GM23338 (cell line): ENCODE results near the gene RIC3. TPM values are rescaled to one million over a fixed set of nuclear protein-coding genes. Genes with fewer than 3 reads are reported as not detected.

ENCODE experiments used
- ATAC-seq: fragments of 200-7000 bp; cut with Tn5 transposase; 3 replicates; pipeline ENCODE4 v1.9.1; 2020
- DNase-seq: peaks from one replicate; pipeline ENCODE4 v3.0.0-alpha.2; 2015; ENCODE audit warnings: low spot score
- H2AFZ ChIP-seq: fragments of 200-600 bp; sonication (generic); 2 replicates; pipeline ENCODE4 v1.8.0; 2016; ENCODE audit warnings: antibody characterized with exemption, mild to moderate bottlenecking, moderate library complexity
- H3F3A ChIP-seq: fragments of 200-600 bp; sonication (generic); replicated peaks from 2 replicates; pipeline ENCODE4 v1.8.0; 2017; ENCODE audit warnings: antibody characterized with exemption, mixed run types, low read depth
- H3K27ac ChIP-seq: fragments of 200-600 bp; sonication (generic); 2 replicates; pipeline ENCODE4 v1.6.1; 2016; ENCODE audit warnings: low read depth
- H3K27me3 ChIP-seq: fragments of 200-600 bp; sonication (generic); 2 replicates; pipeline ENCODE4 v1.8.0; 2016; ENCODE audit warnings: mild to moderate bottlenecking, mixed run types, moderate library complexity; ENCODE audit not compliant: insufficient read depth
- H3K36me3 ChIP-seq: fragments of 200-600 bp; sonication (generic); 2 replicates; pipeline ENCODE4 v1.8.0; 2016; ENCODE audit warnings: mild to moderate bottlenecking; ENCODE audit not compliant: insufficient read depth
- H3K4me1 ChIP-seq: fragments of 200-600 bp; sonication (generic); 2 replicates; pipeline ENCODE4 v1.8.0; 2016; ENCODE audit warnings: mild to moderate bottlenecking, moderate library complexity; ENCODE audit not compliant: insufficient read depth
- H3K4me2 ChIP-seq: fragments of 200-600 bp; sonication (generic); 2 replicates; pipeline ENCODE4 v1.7.1; 2017; ENCODE audit warnings: mixed run types
- H3K4me3 ChIP-seq: fragments of 200-600 bp; sonication (generic); 2 replicates; pipeline ENCODE4 v1.6.1; 2016; ENCODE audit warnings: mixed run types
- H3K79me2 ChIP-seq: fragments of 200-600 bp; sonication (generic); replicated peaks from 2 replicates; pipeline ENCODE4 v1.8.0; 2017; ENCODE audit warnings: mild to moderate bottlenecking; ENCODE audit not compliant: insufficient read depth
- H3K9me2 ChIP-seq: fragments of 200-600 bp; sonication (generic); 2 replicates; pipeline ENCODE4 v1.8.0; 2017; ENCODE audit not compliant: insufficient read depth
- H4K20me1 ChIP-seq: fragments of 200-600 bp; sonication (generic); replicated peaks from 2 replicates; pipeline ENCODE4 v1.8.0; 2017; ENCODE audit warnings: mild to moderate bottlenecking; ENCODE audit not compliant: insufficient read depth
- H3K27ac Mint-ChIP-seq: 2 replicates; pipeline ENCODE4 v1.8.0; 2020; ENCODE audit warnings: inconsistent platforms, mild to moderate bottlenecking, moderate library complexity, mixed read lengths
- H3K27me3 Mint-ChIP-seq: 3 replicates; pipeline ENCODE4 v1.8.0; 2022; ENCODE audit warnings: low read depth, mild to moderate bottlenecking, moderate library complexity, mixed read lengths, inconsistent platforms; ENCODE audit not compliant: insufficient read depth, poor library complexity
- H3K36me3 Mint-ChIP-seq: 3 replicates; pipeline ENCODE4 v1.8.0; 2021; ENCODE audit warnings: low read depth, mild to moderate bottlenecking, inconsistent platforms, moderate library complexity, mixed read lengths
- H3K4me1 Mint-ChIP-seq: 3 replicates; pipeline ENCODE4 v1.8.0; 2020; ENCODE audit warnings: mild to moderate bottlenecking, inconsistent platforms, mixed read lengths
- H3K4me3 Mint-ChIP-seq: 3 replicates; pipeline ENCODE4 v1.8.0; 2021; ENCODE audit warnings: moderate library complexity, mild to moderate bottlenecking, inconsistent platforms, mixed read lengths
- H3K9me3 Mint-ChIP-seq: 3 replicates; pipeline ENCODE4 v1.8.0; 2020; ENCODE audit warnings: moderate library complexity, mild to moderate bottlenecking, inconsistent platforms, mixed read lengths
- CREB1 ChIP-seq: fragments of 250-450 bp; sonication (Bioruptor Pico); IDR thresholded peaks from 2 replicates; pipeline ENCODE4 v1.5.0; 2020; ENCODE audit warnings: low read depth, mild to moderate bottlenecking, moderate library complexity
- EZH2 ChIP-seq: fragments of 200-600 bp; sonication (generic); IDR thresholded peaks from one replicate; pipeline ENCODE4 v1.8.0; 2017; ENCODE audit warnings: antibody characterized with exemption, mild to moderate bottlenecking, low read depth; ENCODE audit not compliant: unreplicated experiment
- EZH2phosphoT487 ChIP-seq: fragments of 200-600 bp; sonication (generic); IDR thresholded peaks from one replicate; pipeline ENCODE4 v1.8.1; 2018; ENCODE audit warnings: antibody characterized with exemption; ENCODE audit not compliant: unreplicated experiment
- JUNB ChIP-seq: IDR thresholded peaks from one replicate; pipeline ENCODE4 v1.6.1; 2016; ENCODE audit warnings: antibody characterized with exemption; ENCODE audit not compliant: unreplicated experiment
- NANOG ChIP-seq: IDR thresholded peaks from 2 replicates; pipeline ENCODE4 v1.6.1; 2016; ENCODE audit warnings: antibody characterized with exemption, borderline replicate concordance
- POLR2AphosphoS5 ChIP-seq: IDR thresholded peaks from 2 replicates; pipeline ENCODE4 v1.6.1; 2016; ENCODE audit warnings: antibody characterized with exemption, low read depth
- STAT1 ChIP-seq: IDR thresholded peaks from one replicate; pipeline ENCODE4 v1.6.1; 2016; ENCODE audit warnings: antibody characterized with exemption; ENCODE audit not compliant: unreplicated experiment
- ZNF114 ChIP-seq: fragments of 250-450 bp; sonication (Bioruptor Pico); IDR thresholded peaks from 2 replicates; pipeline ENCODE4 v1.5.0; 2020; ENCODE audit warnings: mild to moderate bottlenecking, moderate library complexity
- ZNF331 ChIP-seq: fragments of 250-450 bp; sonication (Bioruptor Pico); IDR thresholded peaks from 2 replicates; pipeline ENCODE4 v1.5.0; 2020; ENCODE audit warnings: low read depth, mild to moderate bottlenecking, moderate library complexity
- polyA plus RNA-seq: library from polyadenylated mRNA; unstranded; fragments of >200 nt; fragmentation: Nextera tagmentation; extraction: Ambion mirVana; gene quantifications from 2 replicates; pipeline ENCODE4 v1.2.1, GENCODE V29; 2016
- total RNA-seq: library from RNA; depleted of rRNA; stranded (reverse); fragments of >200 nt; shearing (Covaris generic); gene quantifications from 2 replicates; pipeline ENCODE4 v1.2.3, GENCODE V29; 2014
- TF ChIP-seq, protein P1 (sequence below), 2 experiments: fragments of 200-600 bp in 1 of 2; sonication (generic) in 1 of 2; conservative IDR thresholded peaks; 2 replicates each; pipeline versions ENCODE4 v1.5.1 to v1.6.1; 2016 to 2017; ENCODE audit warnings: antibody characterized with exemption in 2 of 2, low read depth in 2 of 2, mild to moderate bottlenecking in 2 of 2, moderate library complexity in 1 of 2
- TF ChIP-seq, protein P2 (sequence below): fragments of 250-450 bp; sonication (Bioruptor Pico); IDR thresholded peaks from 2 replicates; pipeline ENCODE4 v1.5.0; 2020; ENCODE audit warnings: mild to moderate bottlenecking, moderate library complexity
- TF ChIP-seq, protein P3 (sequence below): IDR thresholded peaks from one replicate; pipeline ENCODE4 v1.6.1; 2018; ENCODE audit warnings: antibody characterized with exemption; ENCODE audit not compliant: unreplicated experiment

RIC3 gene
- total and polyA plus RNA-seq, 2 experiments from 2014 or later = 17.8 to 21.3 TPM

DNA sequence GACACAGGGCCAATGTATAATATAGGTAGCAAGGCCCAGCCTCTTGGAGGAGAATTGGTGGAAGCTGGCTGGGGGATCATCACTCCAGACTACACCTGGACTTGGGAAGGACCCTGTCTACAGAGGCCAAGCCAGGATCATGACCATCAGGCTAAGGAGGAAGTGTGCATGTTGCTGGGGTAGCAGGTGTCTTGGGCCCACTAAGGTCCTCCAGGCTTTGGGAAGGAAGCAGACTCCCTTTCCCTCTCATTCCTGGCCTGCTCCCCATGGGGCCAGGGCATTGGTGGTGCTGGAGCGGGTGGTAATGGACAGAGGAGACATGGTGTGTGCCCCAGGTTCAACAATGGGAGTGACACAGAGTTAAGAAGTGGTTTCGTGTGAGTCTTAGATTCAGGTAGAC, 103.8 kb downstream of the RIC3 start (continued):
- TF ChIP-seq, protein P1, sequence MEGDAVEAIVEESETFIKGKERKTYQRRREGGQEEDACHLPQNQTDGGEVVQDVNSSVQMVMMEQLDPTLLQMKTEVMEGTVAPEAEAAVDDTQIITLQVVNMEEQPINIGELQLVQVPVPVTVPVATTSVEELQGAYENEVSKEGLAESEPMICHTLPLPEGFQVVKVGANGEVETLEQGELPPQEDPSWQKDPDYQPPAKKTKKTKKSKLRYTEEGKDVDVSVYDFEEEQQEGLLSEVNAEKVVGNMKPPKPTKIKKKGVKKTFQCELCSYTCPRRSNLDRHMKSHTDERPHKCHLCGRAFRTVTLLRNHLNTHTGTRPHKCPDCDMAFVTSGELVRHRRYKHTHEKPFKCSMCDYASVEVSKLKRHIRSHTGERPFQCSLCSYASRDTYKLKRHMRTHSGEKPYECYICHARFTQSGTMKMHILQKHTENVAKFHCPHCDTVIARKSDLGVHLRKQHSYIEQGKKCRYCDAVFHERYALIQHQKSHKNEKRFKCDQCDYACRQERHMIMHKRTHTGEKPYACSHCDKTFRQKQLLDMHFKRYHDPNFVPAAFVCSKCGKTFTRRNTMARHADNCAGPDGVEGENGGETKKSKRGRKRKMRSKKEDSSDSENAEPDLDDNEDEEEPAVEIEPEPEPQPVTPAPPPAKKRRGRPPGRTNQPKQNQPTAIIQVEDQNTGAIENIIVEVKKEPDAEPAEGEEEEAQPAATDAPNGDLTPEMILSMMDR (conservative IDR thresholded peaks at IDR 0.05; ENCODE audit: low read depth in 2 of 2) = no peak

DNA sequence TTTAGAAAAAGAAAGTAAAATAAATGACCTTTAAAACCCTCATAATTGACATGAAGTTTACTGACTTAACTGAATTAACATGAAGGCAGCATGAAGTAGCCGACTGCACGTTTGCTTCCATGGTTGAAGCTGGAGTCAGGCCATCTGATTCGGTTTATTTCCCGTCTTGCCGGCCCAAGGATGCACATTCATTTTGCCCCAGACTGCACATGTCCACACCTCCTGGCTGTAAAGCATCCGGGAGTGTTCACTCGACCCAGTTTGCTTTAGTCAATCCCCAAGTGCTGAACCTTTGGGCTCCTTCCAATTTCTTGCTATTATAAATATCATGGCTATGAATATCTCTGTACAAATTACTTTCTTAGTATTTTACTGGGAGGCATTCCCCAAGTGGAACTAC, 105.5 kb downstream of the RIC3 start:
- ATAC-seq = no peak
- Histone ChIP-seq H3K36me3 (no peaks in the 10 kb centered on the region), H3F3A (no peaks in the 10 kb centered on the region), H3K4me3 (no peak overlapping the region), H4K20me1 (no peaks in the 10 kb centered on the region), H3K27ac (no peak overlapping the region), H2AFZ (no peak overlapping the region), H3K4me2 (no peak overlapping the region), H3K79me2 (no peaks in the 10 kb centered on the region), H3K9me2 (no peaks in the 10 kb centered on the region), H3K27me3 (no peaks in the 10 kb centered on the region), H3K4me1 (peaks cover 5% of the 10 kb centered on the region; the same call in 1 of the 2 replicates)
- H3K4me1 Mint-ChIP-seq = peaks cover 17% of the 10 kb centered on the region
- H3K36me3 Mint-ChIP-seq = no peaks in the 10 kb centered on the region
- no peak overlapping the region for H3K27ac Mint-ChIP-seq
- H3K4me3 Mint-ChIP-seq = no peak overlapping the region
- DNase-seq = no peak
- no peaks in the 10 kb centered on the region; the same call in 2 of the 3 replicates for H3K9me3 Mint-ChIP-seq
- peaks cover 2% of the 10 kb centered on the region for H3K27me3 Mint-ChIP-seq
- TF ChIP-seq ZNF114 (no peak), JUNB (no peak), STAT1 (no peak), EZH2phosphoT487 (no peak), ZNF331 (CRISPR knock-in tag) (no peak), EZH2 (no peak), CREB1 (CRISPR knock-in tag) (no peak), POLR2AphosphoS5 (no peak), NANOG (no peak)
- TF ChIP-seq, protein P2, sequence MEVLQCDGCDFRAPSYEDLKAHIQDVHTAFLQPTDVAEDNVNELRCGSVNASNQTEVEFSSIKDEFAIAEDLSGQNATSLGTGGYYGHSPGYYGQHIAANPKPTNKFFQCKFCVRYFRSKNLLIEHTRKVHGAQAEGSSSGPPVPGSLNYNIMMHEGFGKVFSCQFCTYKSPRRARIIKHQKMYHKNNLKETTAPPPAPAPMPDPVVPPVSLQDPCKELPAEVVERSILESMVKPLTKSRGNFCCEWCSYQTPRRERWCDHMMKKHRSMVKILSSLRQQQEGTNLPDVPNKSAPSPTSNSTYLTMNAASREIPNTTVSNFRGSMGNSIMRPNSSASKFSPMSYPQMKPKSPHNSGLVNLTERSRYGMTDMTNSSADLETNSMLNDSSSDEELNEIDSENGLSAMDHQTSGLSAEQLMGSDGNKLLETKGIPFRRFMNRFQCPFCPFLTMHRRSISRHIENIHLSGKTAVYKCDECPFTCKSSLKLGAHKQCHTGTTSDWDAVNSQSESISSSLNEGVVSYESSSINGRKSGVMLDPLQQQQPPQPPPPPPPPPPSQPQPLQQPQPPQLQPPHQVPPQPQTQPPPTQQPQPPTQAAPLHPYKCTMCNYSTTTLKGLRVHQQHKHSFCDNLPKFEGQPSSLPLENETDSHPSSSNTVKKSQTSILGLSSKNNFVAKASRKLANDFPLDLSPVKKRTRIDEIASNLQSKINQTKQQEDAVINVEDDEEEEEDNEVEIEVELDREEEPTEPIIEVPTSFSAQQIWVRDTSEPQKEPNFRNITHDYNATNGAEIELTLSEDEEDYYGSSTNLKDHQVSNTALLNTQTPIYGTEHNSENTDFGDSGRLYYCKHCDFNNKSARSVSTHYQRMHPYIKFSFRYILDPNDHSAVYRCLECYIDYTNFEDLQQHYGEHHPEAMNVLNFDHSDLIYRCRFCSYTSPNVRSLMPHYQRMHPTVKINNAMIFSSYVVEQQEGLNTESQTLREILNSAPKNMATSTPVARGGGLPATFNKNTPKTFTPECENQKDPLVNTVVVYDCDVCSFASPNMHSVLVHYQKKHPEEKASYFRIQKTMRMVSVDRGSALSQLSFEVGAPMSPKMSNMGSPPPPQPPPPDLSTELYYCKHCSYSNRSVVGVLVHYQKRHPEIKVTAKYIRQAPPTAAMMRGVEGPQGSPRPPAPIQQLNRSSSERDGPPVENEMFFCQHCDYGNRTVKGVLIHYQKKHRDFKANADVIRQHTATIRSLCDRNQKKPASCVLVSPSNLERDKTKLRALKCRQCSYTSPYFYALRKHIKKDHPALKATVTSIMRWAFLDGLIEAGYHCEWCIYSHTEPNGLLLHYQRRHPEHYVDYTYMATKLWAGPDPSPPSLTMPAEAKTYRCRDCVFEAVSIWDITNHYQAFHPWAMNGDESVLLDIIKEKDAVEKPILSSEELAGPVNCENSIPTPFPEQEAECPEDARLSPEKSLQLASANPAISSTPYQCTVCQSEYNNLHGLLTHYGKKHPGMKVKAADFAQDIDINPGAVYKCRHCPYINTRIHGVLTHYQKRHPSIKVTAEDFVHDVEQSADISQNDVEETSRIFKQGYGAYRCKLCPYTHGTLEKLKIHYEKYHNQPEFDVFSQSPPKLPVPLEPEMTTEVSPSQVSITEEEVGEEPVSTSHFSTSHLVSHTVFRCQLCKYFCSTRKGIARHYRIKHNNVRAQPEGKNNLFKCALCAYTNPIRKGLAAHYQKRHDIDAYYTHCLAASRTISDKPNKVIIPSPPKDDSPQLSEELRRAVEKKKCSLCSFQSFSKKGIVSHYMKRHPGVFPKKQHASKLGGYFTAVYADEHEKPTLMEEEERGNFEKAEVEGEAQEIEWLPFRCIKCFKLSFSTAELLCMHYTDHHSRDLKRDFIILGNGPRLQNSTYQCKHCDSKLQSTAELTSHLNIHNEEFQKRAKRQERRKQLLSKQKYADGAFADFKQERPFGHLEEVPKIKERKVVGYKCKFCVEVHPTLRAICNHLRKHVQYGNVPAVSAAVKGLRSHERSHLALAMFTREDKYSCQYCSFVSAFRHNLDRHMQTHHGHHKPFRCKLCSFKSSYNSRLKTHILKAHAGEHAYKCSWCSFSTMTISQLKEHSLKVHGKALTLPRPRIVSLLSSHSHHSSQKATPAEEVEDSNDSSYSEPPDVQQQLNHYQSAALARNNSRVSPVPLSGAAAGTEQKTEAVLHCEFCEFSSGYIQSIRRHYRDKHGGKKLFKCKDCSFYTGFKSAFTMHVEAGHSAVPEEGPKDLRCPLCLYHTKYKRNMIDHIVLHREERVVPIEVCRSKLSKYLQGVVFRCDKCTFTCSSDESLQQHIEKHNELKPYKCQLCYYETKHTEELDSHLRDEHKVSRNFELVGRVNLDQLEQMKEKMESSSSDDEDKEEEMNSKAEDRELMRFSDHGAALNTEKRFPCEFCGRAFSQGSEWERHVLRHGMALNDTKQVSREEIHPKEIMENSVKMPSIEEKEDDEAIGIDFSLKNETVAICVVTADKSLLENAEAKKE (CRISPR knock-in tag) = no peak
- TF ChIP-seq, protein P1 (conservative IDR thresholded peaks at IDR 0.05; ENCODE audit: low read depth in 2 of 2) = no peak
- TF ChIP-seq, protein P3, sequence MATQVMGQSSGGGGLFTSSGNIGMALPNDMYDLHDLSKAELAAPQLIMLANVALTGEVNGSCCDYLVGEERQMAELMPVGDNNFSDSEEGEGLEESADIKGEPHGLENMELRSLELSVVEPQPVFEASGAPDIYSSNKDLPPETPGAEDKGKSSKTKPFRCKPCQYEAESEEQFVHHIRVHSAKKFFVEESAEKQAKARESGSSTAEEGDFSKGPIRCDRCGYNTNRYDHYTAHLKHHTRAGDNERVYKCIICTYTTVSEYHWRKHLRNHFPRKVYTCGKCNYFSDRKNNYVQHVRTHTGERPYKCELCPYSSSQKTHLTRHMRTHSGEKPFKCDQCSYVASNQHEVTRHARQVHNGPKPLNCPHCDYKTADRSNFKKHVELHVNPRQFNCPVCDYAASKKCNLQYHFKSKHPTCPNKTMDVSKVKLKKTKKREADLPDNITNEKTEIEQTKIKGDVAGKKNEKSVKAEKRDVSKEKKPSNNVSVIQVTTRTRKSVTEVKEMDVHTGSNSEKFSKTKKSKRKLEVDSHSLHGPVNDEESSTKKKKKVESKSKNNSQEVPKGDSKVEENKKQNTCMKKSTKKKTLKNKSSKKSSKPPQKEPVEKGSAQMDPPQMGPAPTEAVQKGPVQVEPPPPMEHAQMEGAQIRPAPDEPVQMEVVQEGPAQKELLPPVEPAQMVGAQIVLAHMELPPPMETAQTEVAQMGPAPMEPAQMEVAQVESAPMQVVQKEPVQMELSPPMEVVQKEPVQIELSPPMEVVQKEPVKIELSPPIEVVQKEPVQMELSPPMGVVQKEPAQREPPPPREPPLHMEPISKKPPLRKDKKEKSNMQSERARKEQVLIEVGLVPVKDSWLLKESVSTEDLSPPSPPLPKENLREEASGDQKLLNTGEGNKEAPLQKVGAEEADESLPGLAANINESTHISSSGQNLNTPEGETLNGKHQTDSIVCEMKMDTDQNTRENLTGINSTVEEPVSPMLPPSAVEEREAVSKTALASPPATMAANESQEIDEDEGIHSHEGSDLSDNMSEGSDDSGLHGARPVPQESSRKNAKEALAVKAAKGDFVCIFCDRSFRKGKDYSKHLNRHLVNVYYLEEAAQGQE = no peak
